ENCODE data around the gene BHLHA15. TPM values are rescaled to one million over a fixed set of nuclear protein-coding genes. Genes with fewer than 3 reads are reported as not detected.

BHLHA15 gene
- total and polyA plus RNA-seq, 2 experiments from 2014 or later, result 0.39 to 2.3 TPM

DNA sequence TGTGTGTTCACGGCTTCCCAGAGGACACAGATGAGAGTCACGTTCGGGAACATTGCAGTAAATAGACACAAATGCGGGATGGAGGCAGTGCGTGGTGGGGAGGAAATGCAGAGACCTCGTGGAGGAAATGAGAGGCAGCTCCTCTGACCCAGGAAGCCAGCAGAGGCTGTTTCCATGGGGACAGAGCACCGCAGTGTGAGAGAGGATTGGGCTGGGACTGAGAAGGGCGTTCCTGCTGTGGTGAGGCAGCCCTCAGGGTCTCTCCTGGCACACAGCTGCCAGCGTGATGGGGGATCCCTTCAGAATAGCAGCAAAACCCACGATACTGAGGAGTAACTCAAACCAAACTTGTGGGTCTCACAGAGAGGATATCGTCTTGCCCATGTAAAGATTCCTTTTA is 21.7 kb upstream of the BHLHA15 start:
- no peaks in the 10 kb centered on the region for H3K36me3 ChIP-seq (replicated peaks; ENCODE audit: insufficient read depth, low read depth)
- no peak overlapping the region for H2AFZ ChIP-seq
- H3K27ac ChIP-seq, result no peak overlapping the region
- no peaks in the 10 kb centered on the region for H3K4me1 ChIP-seq (ENCODE audit: insufficient read depth)
- H3K9me2 ChIP-seq (replicated peaks; ENCODE audit: insufficient read depth), result no peaks in the 10 kb centered on the region
- no peaks in the 10 kb centered on the region for H3K9me3 ChIP-seq (ENCODE audit: low read depth)
- TF ChIP-seq, protein P1, sequence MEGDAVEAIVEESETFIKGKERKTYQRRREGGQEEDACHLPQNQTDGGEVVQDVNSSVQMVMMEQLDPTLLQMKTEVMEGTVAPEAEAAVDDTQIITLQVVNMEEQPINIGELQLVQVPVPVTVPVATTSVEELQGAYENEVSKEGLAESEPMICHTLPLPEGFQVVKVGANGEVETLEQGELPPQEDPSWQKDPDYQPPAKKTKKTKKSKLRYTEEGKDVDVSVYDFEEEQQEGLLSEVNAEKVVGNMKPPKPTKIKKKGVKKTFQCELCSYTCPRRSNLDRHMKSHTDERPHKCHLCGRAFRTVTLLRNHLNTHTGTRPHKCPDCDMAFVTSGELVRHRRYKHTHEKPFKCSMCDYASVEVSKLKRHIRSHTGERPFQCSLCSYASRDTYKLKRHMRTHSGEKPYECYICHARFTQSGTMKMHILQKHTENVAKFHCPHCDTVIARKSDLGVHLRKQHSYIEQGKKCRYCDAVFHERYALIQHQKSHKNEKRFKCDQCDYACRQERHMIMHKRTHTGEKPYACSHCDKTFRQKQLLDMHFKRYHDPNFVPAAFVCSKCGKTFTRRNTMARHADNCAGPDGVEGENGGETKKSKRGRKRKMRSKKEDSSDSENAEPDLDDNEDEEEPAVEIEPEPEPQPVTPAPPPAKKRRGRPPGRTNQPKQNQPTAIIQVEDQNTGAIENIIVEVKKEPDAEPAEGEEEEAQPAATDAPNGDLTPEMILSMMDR (IDR thresholded peaks at IDR 0.05; ENCODE audit: poor library complexity), result no peak
- TF ChIP-seq EZH2 (IDR thresholded peaks at IDR 0.05; ENCODE audit: borderline replicate concordance), result no peak
- TF ChIP-seq EZH2phosphoT487 (IDR thresholded peaks at IDR 0.05; ENCODE audit: low read depth, severe bottlenecking, unreplicated experiment), result no peak
- 96% methylated on average over 11 of the region's 11 CpGs for WGBS (ENCODE audit: low lambda C conversion rate, missing lambda C conversion rate)
- H4K20me1 ChIP-seq (ENCODE audit: insufficient read depth, poor library complexity, severe bottlenecking), result no peaks in the 10 kb centered on the region
- no peaks in the 10 kb centered on the region for H3K27me3 ChIP-seq
- no peak overlapping the region for H3K4me3 ChIP-seq
- no peak for DNase-seq (ENCODE audit: low spot score)
- H3K79me2 ChIP-seq, result no peaks in the 10 kb centered on the region
- no peak overlapping the region for H3K4me2 ChIP-seq

DNA sequence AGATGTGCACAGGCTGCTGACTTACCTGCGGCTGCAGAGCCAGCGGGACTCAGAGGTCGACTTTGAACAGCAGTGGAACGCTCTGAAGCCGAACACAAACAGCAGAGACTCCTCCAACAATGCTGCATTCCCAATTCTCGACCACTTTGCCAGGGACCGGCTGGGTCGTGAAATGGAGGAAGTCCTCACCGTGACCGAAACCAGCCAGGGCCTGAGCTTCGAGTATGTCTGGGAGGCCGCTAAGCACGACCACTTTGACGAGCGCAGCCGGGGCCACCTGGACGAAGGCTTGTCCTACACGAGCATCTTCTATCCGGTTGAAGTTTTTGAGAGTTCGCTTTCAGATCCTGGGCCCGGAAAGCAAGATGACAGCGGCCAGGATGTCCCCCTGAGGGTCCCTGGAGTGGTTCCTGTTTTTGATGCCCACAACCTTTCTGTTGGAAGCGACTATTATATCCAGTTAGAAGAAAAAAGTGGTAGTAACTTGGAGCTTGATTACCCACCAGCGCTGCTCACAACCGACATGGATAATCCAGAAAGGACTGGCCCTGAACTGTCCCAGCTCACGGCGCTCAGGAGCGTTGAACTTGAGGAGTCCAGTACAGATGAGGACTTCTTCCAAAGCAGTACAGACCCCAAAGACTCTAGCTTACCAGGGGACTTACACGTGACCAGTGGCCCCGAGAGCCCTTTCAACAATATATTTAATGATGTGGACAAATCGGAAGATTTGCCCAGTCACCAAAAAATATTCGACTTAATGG is 19.4 kb upstream of the BHLHA15 start:
- Histone ChIP-seq H3K4me1 (ENCODE audit: insufficient read depth) (no peaks in the 10 kb centered on the region), H3K4me2 (no peak overlapping the region), H3K4me3 (no peak overlapping the region), H3K9me2 (replicated peaks; ENCODE audit: insufficient read depth) (no peaks in the 10 kb centered on the region), H3K27me3 (no peaks in the 10 kb centered on the region), H4K20me1 (ENCODE audit: insufficient read depth, poor library complexity, severe bottlenecking) (no peaks in the 10 kb centered on the region), H3K9me3 (ENCODE audit: low read depth) (no peaks in the 10 kb centered on the region), H3K36me3 (replicated peaks; ENCODE audit: insufficient read depth, low read depth) (no peaks in the 10 kb centered on the region), H3K79me2 (no peaks in the 10 kb centered on the region), H2AFZ (no peak overlapping the region), H3K27ac (no peak overlapping the region)
- no peak for TF ChIP-seq EZH2phosphoT487 (IDR thresholded peaks at IDR 0.05; ENCODE audit: low read depth, severe bottlenecking, unreplicated experiment)
- no peak for TF ChIP-seq EZH2 (IDR thresholded peaks at IDR 0.05; ENCODE audit: borderline replicate concordance)
- TF ChIP-seq, protein P1 (IDR thresholded peaks at IDR 0.05; ENCODE audit: poor library complexity), result no peak
- 97% methylated on average over 32 of the region's 32 CpGs for WGBS (ENCODE audit: low lambda C conversion rate, missing lambda C conversion rate)
- DNase-seq (ENCODE audit: low spot score), result no peak

GRCh38 chr7:98192781-98193457 is 18.3 kb upstream of the BHLHA15 start:
- Histone ChIP-seq H4K20me1 (ENCODE audit: insufficient read depth, poor library complexity, severe bottlenecking) (no peaks in the 10 kb centered on the region), H3K9me2 (replicated peaks; ENCODE audit: insufficient read depth) (no peaks in the 10 kb centered on the region), H3K4me2 (no peak overlapping the region), H3K27me3 (no peaks in the 10 kb centered on the region), H3K4me1 (ENCODE audit: insufficient read depth) (no peaks in the 10 kb centered on the region), H3K79me2 (no peaks in the 10 kb centered on the region), H3K4me3 (no peak overlapping the region), H3K27ac (no peak overlapping the region), H3K9me3 (ENCODE audit: low read depth) (no peaks in the 10 kb centered on the region), H2AFZ (no peak overlapping the region), H3K36me3 (replicated peaks; ENCODE audit: insufficient read depth, low read depth) (no peaks in the 10 kb centered on the region)
- TF ChIP-seq, protein P1 (IDR thresholded peaks at IDR 0.05; ENCODE audit: poor library complexity), result no peak
- TF ChIP-seq EZH2phosphoT487 (IDR thresholded peaks at IDR 0.05; ENCODE audit: low read depth, severe bottlenecking, unreplicated experiment), result no peak
- no peak for TF ChIP-seq EZH2 (IDR thresholded peaks at IDR 0.05; ENCODE audit: borderline replicate concordance)
- DNase-seq (ENCODE audit: low spot score), result no peak
- WGBS (ENCODE audit: low lambda C conversion rate, missing lambda C conversion rate), result 92% methylated on average over 22 of the region's 22 CpGs

Measured in hepatocyte (in vitro differentiated cells).